GM12801 (cell line): Measurements from ENCODE around the gene DOCK9.

Source experiments
- CTCF ChIP-seq: IDR thresholded peaks from one replicate; pipeline ENCODE4 v1.5.1; 2011; ENCODE audit warnings: control low read depth; ENCODE audit not compliant: insufficient read length; ENCODE audit errors: extremely low read depth

The DOCK9 gene

GRCh38 chr13:98771838-98772611, 205.8 kb downstream of the DOCK9 start:
- no peak for TF ChIP-seq CTCF

- no peak for TF ChIP-seq CTCF
Observed at GRCh38 chr13:98769736-98770135, 208.1 kb downstream of the DOCK9 start.

GRCh38 chr13:98768522-98768921, 209.3 kb downstream of the DOCK9 start:
- TF ChIP-seq CTCF = no peak

GRCh38 chr13:98766697-98767096, 211.2 kb downstream of the DOCK9 start:
- TF ChIP-seq CTCF = no peak

- TF ChIP-seq CTCF = no peak
Observed at GRCh38 chr13:98765996-98766519, 211.8 kb downstream of the DOCK9 start.

GRCh38 chr13:98761986-98762616, 215.8 kb downstream of the DOCK9 start:
- no peak for TF ChIP-seq CTCF

GRCh38 chr13:98761126-98761985, 216.5 kb downstream of the DOCK9 start:
- TF ChIP-seq CTCF = no peak
